Gastrocnemius medialis (tissue), 4 donors: ENCODE data around the gene HGS.

Source experiments
- POLR2A ChIP-seq, 2 donors: fragments of 450-650 bp; IDR thresholded peaks; one replicate each; pipeline ENCODE4 v1.6.1; 2017; ENCODE audit warnings: antibody characterized with exemption in 2 of 2, mild to moderate bottlenecking in 2 of 2, moderate library complexity in 2 of 2
- TF ChIP-seq, protein P1 (sequence below), 5 experiments: fragments of 450-650 bp in 3 of 5; fragments of 200-600 bp in 2 of 5; sonication (generic) in 2 of 5; IDR thresholded peaks in 4 of 5; conservative IDR thresholded peaks in 1 of 5; 1 replicate in 4 of 5; 2 replicates in 1 of 5; pipeline ENCODE4 v1.5.1; 2016 to 2019; ENCODE audit warnings: antibody characterized with exemption in 5 of 5, mild to moderate bottlenecking in 3 of 5, moderate library complexity in 3 of 5

DNA sequence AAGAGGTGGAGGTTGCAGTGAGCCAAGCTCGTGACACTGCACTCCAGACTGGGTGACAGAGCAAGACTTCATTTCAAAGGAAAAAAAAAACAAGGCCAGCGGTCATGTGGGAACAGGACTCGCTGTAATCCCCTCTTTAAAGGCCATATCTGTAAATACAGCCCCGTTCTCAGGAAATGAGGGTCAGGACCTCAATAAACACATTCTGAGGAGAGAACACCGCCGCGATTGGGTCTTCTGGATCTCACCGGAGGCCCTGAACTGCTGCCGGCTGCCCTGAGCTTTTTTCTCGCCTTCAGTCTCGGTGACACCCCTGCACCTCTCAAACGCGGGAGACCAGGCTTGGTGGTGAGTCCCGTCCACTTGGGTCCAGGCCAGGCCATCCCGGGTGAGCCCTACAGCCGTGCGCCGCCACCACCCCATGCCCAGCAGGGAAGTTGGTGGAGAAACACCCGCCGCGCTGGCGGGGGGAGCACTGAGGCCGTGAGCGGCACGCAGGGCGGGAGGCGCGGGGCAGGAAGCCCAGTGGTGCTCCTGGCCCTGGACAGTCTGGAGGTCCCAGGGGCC lies 56.7 kb downstream of the HGS start:
- TF ChIP-seq, protein P1, sequence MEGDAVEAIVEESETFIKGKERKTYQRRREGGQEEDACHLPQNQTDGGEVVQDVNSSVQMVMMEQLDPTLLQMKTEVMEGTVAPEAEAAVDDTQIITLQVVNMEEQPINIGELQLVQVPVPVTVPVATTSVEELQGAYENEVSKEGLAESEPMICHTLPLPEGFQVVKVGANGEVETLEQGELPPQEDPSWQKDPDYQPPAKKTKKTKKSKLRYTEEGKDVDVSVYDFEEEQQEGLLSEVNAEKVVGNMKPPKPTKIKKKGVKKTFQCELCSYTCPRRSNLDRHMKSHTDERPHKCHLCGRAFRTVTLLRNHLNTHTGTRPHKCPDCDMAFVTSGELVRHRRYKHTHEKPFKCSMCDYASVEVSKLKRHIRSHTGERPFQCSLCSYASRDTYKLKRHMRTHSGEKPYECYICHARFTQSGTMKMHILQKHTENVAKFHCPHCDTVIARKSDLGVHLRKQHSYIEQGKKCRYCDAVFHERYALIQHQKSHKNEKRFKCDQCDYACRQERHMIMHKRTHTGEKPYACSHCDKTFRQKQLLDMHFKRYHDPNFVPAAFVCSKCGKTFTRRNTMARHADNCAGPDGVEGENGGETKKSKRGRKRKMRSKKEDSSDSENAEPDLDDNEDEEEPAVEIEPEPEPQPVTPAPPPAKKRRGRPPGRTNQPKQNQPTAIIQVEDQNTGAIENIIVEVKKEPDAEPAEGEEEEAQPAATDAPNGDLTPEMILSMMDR (IDR thresholded peaks at IDR 0.05 in 4 of 5, conservative IDR thresholded peaks at IDR 0.05 in 1 of 5), result no peak
- no peak for TF ChIP-seq POLR2A (IDR thresholded peaks at IDR 0.05)
